ENCODE measurements around the gene SCN1A.

GRCh38 chr2:166125557-166125956 is 2.3 kb downstream of the SCN1A start:
- no peak for TF ChIP-seq POLR2AphosphoS5 (IDR thresholded peaks at IDR 0.05)
- TF ChIP-seq CTCF (IDR thresholded peaks at IDR 0.05), result no peak

Measured in esophagus muscularis mucosa (tissue), 3 donors.